ENCODE results near the gene IQGAP2.

IQGAP2 gene

GRCh38 chr5:76455531-76456133 is 52.5 kb downstream of the IQGAP2 start:
- Histone ChIP-seq H3K9me3 (no peaks in the 10 kb centered on the region), H3K4me1 (no peaks in the 10 kb centered on the region)
- no peak for DNase-seq

GRCh38 chr5:76456258-76456657 is 53.2 kb downstream of the IQGAP2 start:
- Histone ChIP-seq H3K4me1 (no peaks in the 10 kb centered on the region), H3K36me3 (no peaks in the 10 kb centered on the region), H3K9me3 (no peaks in the 10 kb centered on the region), H3K4me3 (ENCODE audit: low read depth, low read length) (no peak overlapping the region), H3K27me3 (peaks cover 3% of the 10 kb centered on the region; the same call in 1 of the 2 replicates)
- DNase-seq, result no peak
- TF ChIP-seq, protein P1, sequence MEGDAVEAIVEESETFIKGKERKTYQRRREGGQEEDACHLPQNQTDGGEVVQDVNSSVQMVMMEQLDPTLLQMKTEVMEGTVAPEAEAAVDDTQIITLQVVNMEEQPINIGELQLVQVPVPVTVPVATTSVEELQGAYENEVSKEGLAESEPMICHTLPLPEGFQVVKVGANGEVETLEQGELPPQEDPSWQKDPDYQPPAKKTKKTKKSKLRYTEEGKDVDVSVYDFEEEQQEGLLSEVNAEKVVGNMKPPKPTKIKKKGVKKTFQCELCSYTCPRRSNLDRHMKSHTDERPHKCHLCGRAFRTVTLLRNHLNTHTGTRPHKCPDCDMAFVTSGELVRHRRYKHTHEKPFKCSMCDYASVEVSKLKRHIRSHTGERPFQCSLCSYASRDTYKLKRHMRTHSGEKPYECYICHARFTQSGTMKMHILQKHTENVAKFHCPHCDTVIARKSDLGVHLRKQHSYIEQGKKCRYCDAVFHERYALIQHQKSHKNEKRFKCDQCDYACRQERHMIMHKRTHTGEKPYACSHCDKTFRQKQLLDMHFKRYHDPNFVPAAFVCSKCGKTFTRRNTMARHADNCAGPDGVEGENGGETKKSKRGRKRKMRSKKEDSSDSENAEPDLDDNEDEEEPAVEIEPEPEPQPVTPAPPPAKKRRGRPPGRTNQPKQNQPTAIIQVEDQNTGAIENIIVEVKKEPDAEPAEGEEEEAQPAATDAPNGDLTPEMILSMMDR (IDR thresholded peaks at IDR 0.05; ENCODE audit: low read depth, low read length), result no peak

More at GRCh38 chr5:76455531-76456133, 52.5 kb downstream of the IQGAP2 start:
- Histone ChIP-seq H3K4me3 (ENCODE audit: low read depth, low read length) (no peak overlapping the region), H3K27me3 (peaks cover 3% of the 10 kb centered on the region; the same call in 1 of the 2 replicates), H3K36me3 (no peaks in the 10 kb centered on the region)
- TF ChIP-seq, protein P1 (IDR thresholded peaks at IDR 0.05; ENCODE audit: low read depth, low read length), result no peak

DNA sequence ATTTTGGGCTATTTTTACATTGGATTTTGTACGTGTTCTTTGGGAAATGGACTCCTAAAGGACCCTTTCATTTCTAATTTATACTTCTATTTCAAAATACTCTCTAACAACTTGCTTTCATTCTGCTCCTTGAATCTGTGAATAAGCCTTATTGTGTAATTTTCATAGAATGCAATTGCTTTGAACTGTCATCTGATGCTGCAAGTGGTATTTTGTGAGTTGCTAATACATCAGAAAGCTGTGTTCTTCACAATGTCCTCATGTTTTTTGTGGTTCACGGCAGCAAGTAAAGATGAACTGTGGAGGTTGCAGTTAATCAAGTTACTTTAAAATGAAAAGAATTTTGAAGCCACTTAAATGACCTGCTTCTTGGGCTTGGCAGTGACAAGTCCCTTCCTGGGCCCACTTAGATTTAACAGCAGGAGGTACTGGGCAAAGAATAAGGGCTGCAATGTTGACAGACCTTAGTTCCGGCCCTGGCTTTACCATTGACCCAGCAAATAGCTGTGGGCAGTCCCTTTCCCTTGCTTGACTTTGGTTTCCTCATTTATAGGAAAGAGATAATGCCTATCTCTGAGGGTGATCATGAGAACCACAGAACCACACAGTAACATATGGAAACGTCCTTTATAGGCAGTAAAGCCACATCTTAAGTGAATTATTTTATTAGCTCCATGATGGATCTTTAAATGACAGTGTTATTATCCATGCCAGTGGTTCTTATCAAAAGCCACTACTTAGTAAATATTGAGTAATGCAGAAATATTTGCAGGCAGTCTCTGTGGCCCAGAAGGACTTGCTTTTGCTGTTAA is 54.8 kb downstream of the IQGAP2 start:
- TF ChIP-seq, protein P1 (IDR thresholded peaks at IDR 0.05; ENCODE audit: low read depth, low read length), result no peak
- DNase-seq, result no peak
- Histone ChIP-seq H3K9me3 (no peaks in the 10 kb centered on the region), H3K4me3 (ENCODE audit: low read depth, low read length) (no peak overlapping the region), H3K36me3 (no peaks in the 10 kb centered on the region), H3K27me3 (peaks cover 3% of the 10 kb centered on the region; the same call in 1 of the 2 replicates), H3K4me1 (no peaks in the 10 kb centered on the region)

DNA sequence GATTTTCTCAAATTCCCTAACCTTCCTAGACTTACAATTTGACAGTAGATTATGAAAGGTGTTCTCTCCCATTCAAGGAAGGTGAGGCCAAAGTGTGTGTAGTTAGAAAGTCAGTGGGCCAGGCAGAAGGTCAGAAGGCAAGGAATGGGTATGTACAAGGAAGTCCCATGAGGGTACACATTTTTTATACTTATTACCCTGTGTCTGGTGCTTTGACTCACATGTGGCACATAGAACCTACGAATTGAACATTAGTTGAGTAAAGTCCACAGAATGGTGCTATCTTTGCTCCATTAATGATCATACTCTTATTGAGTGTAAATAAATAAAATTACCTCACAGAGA is 55.4 kb downstream of the IQGAP2 start:
- H3K36me3 ChIP-seq, result no peaks in the 10 kb centered on the region

DNA sequence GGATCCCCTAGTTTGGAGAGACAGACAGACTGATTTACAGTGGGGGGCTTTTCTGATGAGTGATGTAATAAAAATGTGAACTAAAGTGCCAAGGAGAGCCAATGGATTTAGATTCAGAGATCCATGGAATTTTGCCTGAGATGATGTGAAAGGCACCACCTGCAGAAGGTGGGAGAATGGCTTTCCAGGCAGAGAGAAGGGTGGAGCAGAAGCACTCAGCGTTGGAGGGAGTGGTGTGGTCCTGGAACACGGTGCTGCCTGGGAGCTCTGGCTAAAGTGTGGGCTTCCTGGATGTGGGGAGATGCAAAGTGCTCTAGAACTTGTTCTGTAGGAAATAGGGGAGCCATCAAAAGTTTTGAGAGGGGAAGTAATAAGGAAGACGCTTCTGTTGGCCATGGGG is 57.0 kb downstream of the IQGAP2 start:
- Histone ChIP-seq H3K4me1 (no peaks in the 10 kb centered on the region), H3K9me3 (no peaks in the 10 kb centered on the region), H3K27me3 (peaks cover 3% of the 10 kb centered on the region; the same call in 1 of the 2 replicates), H3K36me3 (no peaks in the 10 kb centered on the region), H3K4me3 (ENCODE audit: low read depth, low read length) (no peak overlapping the region)
- no peak for DNase-seq
- TF ChIP-seq, protein P1 (IDR thresholded peaks at IDR 0.05; ENCODE audit: low read depth, low read length), result no peak

More for the DNA sequence above, 55.4 kb downstream of the IQGAP2 start:
- TF ChIP-seq, protein P1 (IDR thresholded peaks at IDR 0.05; ENCODE audit: low read depth, low read length), result no peak
- Histone ChIP-seq H3K4me1 (no peaks in the 10 kb centered on the region), H3K4me3 (ENCODE audit: low read depth, low read length) (no peak overlapping the region), H3K9me3 (no peaks in the 10 kb centered on the region), H3K27me3 (peaks cover 3% of the 10 kb centered on the region; the same call in 1 of the 2 replicates)
- no peak for DNase-seq
